Neutrophil (primary cell): Measurements from ENCODE around the gene LARP1B.

Experiments
- H3K27ac ChIP-seq: fragments of 200-600 bp; sonication (generic); 2 replicates; pipeline ENCODE4 v1.5.1; 2016; ENCODE audit warnings: mild to moderate bottlenecking, moderate library complexity
- H3K27me3 ChIP-seq: fragments of 200-600 bp; sonication (generic); 2 replicates; pipeline ENCODE4 v1.6.0; 2016; ENCODE audit warnings: mild to moderate bottlenecking
- H3K36me3 ChIP-seq: fragments of 200-600 bp; sonication (generic); 2 replicates; pipeline ENCODE4 v1.5.1; 2017
- H3K4me1 ChIP-seq, 2 experiments: fragments of 200-600 bp in 1 of 2; sonication (generic) in 1 of 2; 1 replicate in 1 of 2; 2 replicates in 1 of 2; pipeline versions ENCODE4 v1.5.1 to v1.6.1; 2013 to 2016; ENCODE audit warnings: low read depth in 1 of 2, low read length in 1 of 2, mild to moderate bottlenecking in 1 of 2, moderate library complexity in 1 of 2; ENCODE audit not compliant: control insufficient read depth in 1 of 2, insufficient read depth in 1 of 2
- H3K4me3 ChIP-seq, 2 experiments: fragments of 200-600 bp in 1 of 2; sonication (generic) in 1 of 2; 1 replicate in 1 of 2; 2 replicates in 1 of 2; pipeline ENCODE4 v1.5.1; 2013 to 2016; ENCODE audit warnings: low read depth in 1 of 2, low read length in 1 of 2, mild to moderate bottlenecking in 1 of 2, moderate library complexity in 1 of 2
- H3K9me3 ChIP-seq: fragments of 200-600 bp; sonication (generic); 2 replicates; pipeline ENCODE4 v1.5.1; 2016
- CTCF ChIP-seq: fragments of 200-600 bp; sonication (generic); IDR thresholded peaks from 2 replicates; pipeline ENCODE4 v1.5.1; 2016; ENCODE audit warnings: antibody characterized with exemption

Gene LARP1B

GRCh38 chr4:128225148-128225547, 164.0 kb downstream of the LARP1B start:
- peaks cover 8 to 20% of the 10 kb centered on the region in 2 experiments for H3K4me1 ChIP-seq
- no peak overlapping the region for H3K27ac ChIP-seq
- no peaks in the 10 kb centered on the region for H3K9me3 ChIP-seq
- no peak for TF ChIP-seq CTCF
- no peaks in the 10 kb centered on the region for H3K27me3 ChIP-seq
- no peaks in the 10 kb centered on the region for H3K36me3 ChIP-seq
- H3K4me3 ChIP-seq, result no peak overlapping the region

DNA sequence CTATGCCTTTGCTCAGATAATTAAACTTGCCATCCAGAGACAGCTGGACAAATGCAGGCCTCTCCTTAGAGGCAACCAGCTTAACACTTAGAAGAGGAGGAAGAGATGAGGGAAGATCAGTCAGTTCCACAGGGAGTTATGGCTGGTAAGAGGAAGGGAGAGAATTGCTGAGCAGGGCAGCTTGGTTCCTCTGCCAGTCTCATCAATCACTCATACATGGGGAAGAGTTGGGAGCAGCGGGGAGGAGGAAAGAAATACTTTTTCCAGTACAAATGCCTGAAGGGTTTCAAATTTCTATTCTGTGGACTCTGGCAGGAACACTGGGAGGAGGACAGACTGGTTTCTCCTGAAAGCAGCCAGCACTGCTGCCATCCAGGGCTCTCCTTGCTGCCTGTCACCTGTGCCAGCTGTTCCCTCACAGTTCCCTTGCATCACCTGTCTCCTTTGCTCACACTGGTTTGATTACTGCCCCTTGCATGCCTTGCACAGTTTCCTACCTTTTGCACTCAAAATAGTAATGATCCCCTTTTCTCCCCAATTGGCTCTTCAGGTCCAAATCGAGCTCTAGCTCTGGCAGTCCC, 167.0 kb downstream of the LARP1B start:
- Histone ChIP-seq H3K27ac (no peak overlapping the region), H3K9me3 (no peaks in the 10 kb centered on the region), H3K4me3 (no peak overlapping the region), H3K4me1 (peaks cover 8 to 20% of the 10 kb centered on the region in 2 experiments), H3K27me3 (no peaks in the 10 kb centered on the region), H3K36me3 (no peaks in the 10 kb centered on the region)
- TF ChIP-seq CTCF, result no peak

- TF ChIP-seq CTCF, result no peak
- no peaks in the 10 kb centered on the region for H3K9me3 ChIP-seq
- H3K4me1 ChIP-seq, result peaks cover 8 to 20% of the 10 kb centered on the region in 2 experiments
- H3K36me3 ChIP-seq, result no peaks in the 10 kb centered on the region
- no peak overlapping the region for H3K4me3 ChIP-seq
- H3K27ac ChIP-seq, result no peak overlapping the region
- no peaks in the 10 kb centered on the region for H3K27me3 ChIP-seq
Observed at GRCh38 chr4:128228845-128229795, 168.0 kb downstream of the LARP1B start.

DNA sequence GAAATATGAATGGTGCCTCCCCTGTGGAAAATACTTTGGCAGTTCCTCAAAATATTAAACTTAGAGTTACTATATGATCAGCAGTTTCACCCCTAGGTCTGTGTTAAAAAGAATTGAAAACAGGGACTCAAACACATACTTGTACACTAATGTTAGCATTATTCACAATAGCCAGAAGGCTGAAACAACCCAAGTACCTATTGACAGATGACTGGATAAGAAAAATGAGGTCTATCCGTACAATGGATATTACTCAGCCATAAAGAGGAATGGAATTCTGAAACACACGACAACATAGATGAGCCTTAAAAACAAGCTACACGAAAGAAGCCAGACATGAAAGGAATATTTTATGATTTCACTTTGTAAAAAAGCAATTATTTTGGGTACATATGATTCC, 171.6 kb downstream of the LARP1B start:
- no peaks in the 10 kb centered on the region for H3K9me3 ChIP-seq
- H3K36me3 ChIP-seq, result no peaks in the 10 kb centered on the region
- peaks cover 0 to 6% of the 10 kb centered on the region in 2 experiments for H3K4me1 ChIP-seq
- H3K27me3 ChIP-seq, result no peaks in the 10 kb centered on the region
- no peak overlapping the region for H3K27ac ChIP-seq
- H3K4me3 ChIP-seq, result no peak overlapping the region
- TF ChIP-seq CTCF, result no peak

- no peak for TF ChIP-seq CTCF
- peaks cover 0 to 3% of the 10 kb centered on the region in 2 experiments for H3K4me1 ChIP-seq
- H3K27me3 ChIP-seq, result no peaks in the 10 kb centered on the region
Observed at GRCh38 chr4:128234836-128235235, 173.7 kb downstream of the LARP1B start.

More at GRCh38 chr4:128234836-128235235, 173.7 kb downstream of the LARP1B start:
- Histone ChIP-seq H3K4me3 (no peak overlapping the region), H3K9me3 (no peaks in the 10 kb centered on the region), H3K36me3 (no peaks in the 10 kb centered on the region), H3K27ac (no peak overlapping the region)
